Mesothelial cell of epicardium (in vitro differentiated cells): ENCODE measurements around the gene CCDC148. TPM values are rescaled to one million over a fixed set of nuclear protein-coding genes. Genes with fewer than 3 reads are reported as not detected.

Experiments used
- DNase-seq, 2 experiments: peaks; one replicate each; pipeline ENCODE4 v3.0.0; 2021; ENCODE audit warnings: low spot score in 2 of 2; ENCODE audit not compliant: unreplicated experiment in 2 of 2
- H3K27ac Mint-ChIP-seq: 2 replicates; pipeline ENCODE4 v1.8.0; 2021; ENCODE audit warnings: mixed read lengths
- H3K27me3 Mint-ChIP-seq: 2 replicates; pipeline ENCODE4 v1.8.0; 2021; ENCODE audit warnings: low read depth, mixed read lengths
- H3K36me3 Mint-ChIP-seq: 2 replicates; pipeline ENCODE4 v1.8.0; 2021; ENCODE audit warnings: mixed read lengths
- H3K4me1 Mint-ChIP-seq: 2 replicates; pipeline ENCODE4 v1.8.0; 2021; ENCODE audit warnings: mixed read lengths
- H3K4me3 Mint-ChIP-seq: 2 replicates; pipeline ENCODE4 v1.8.0; 2021; ENCODE audit warnings: mild to moderate bottlenecking, moderate library complexity, mixed read lengths
- H3K9me3 Mint-ChIP-seq: 2 replicates; pipeline ENCODE4 v1.8.0; 2021; ENCODE audit warnings: mixed read lengths
- total RNA-seq: library from RNA; stranded (reverse); gene quantifications from 3 replicates; pipeline ENCODE4 v1.2.1, GENCODE V29; 2021
- TF ChIP-seq, protein P1 (sequence below): fragments of 200-600 bp; sonication (generic); IDR thresholded peaks from one replicate; pipeline ENCODE4 v1.5.0; 2021; ENCODE audit warnings: antibody characterized with exemption; ENCODE audit not compliant: unreplicated experiment

The CCDC148 gene
- total RNA-seq, 1 donor from 2014 or later = 3.1 TPM

DNA sequence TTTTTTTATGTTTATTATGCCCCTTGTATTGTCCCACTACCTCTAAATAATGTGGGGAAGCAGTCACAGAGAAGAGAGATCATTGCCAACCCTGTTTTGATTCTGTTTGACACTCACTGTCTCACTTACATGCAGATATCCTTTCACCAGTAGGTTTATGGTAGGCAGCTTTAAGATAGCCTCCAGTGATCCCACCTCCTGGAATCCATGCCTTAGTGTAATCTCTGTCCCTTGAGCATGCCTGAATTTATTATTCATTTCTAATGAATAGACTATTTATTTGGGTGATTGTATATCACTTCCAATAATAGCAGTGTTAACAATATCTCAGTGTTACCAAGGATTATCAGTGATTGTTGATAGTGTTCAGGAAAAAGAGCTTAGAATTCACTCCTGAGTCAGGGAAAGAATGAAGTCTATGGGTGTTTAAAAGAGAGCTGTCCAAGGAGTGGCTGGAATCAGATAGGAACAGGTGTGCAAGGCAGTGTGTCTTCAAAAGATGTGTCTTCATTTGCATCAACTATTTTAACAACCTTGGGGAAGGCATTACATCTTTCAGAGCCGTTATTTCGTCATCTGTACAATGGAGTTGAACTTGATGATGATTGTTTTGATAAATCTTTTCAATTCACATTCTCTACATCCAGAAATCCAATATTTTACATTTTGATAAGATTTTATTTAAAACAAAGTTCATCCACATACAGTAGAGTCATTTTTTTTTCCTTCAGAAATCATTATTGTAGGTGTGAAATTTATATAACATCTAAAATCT lies 32.1 kb upstream of the CCDC148 start:
- no peak for DNase-seq
- H3K9me3 Mint-ChIP-seq = no peaks in the 10 kb centered on the region
- no peak overlapping the region for H3K4me3 Mint-ChIP-seq
- H3K27ac Mint-ChIP-seq = no peak overlapping the region
- no peaks in the 10 kb centered on the region for H3K27me3 Mint-ChIP-seq
- H3K4me1 Mint-ChIP-seq = peaks cover 14% of the 10 kb centered on the region
- H3K36me3 Mint-ChIP-seq = peaks cover 2% of the 10 kb centered on the region
- TF ChIP-seq, protein P1, sequence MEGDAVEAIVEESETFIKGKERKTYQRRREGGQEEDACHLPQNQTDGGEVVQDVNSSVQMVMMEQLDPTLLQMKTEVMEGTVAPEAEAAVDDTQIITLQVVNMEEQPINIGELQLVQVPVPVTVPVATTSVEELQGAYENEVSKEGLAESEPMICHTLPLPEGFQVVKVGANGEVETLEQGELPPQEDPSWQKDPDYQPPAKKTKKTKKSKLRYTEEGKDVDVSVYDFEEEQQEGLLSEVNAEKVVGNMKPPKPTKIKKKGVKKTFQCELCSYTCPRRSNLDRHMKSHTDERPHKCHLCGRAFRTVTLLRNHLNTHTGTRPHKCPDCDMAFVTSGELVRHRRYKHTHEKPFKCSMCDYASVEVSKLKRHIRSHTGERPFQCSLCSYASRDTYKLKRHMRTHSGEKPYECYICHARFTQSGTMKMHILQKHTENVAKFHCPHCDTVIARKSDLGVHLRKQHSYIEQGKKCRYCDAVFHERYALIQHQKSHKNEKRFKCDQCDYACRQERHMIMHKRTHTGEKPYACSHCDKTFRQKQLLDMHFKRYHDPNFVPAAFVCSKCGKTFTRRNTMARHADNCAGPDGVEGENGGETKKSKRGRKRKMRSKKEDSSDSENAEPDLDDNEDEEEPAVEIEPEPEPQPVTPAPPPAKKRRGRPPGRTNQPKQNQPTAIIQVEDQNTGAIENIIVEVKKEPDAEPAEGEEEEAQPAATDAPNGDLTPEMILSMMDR = no peak

DNA sequence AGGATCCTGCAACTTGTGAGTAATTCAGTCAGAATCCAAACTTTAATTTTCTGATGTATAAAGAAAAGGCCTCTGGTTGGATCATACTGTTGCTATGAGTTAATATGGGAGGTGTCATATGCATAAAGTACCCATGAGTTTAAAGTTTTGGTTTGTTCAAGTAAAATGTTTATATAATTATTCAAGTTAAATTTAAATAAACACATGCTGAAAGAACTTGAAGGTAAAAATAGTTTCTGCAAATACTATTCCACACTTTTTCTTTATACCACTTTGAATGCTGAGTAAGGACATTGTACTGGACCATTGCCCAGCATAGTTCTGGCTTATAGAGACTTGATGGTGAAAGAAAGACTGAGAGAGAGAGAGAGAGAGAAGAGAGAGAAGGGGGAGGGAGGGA lies 30.9 kb upstream of the CCDC148 start:
- DNase-seq = no peak
- TF ChIP-seq, protein P1 = no peak
- Mint-ChIP-seq H3K27ac (no peak overlapping the region), H3K36me3 (peaks cover 2% of the 10 kb centered on the region), H3K4me1 (peaks cover 14% of the 10 kb centered on the region), H3K4me3 (no peak overlapping the region), H3K27me3 (no peaks in the 10 kb centered on the region), H3K9me3 (no peaks in the 10 kb centered on the region)

DNA sequence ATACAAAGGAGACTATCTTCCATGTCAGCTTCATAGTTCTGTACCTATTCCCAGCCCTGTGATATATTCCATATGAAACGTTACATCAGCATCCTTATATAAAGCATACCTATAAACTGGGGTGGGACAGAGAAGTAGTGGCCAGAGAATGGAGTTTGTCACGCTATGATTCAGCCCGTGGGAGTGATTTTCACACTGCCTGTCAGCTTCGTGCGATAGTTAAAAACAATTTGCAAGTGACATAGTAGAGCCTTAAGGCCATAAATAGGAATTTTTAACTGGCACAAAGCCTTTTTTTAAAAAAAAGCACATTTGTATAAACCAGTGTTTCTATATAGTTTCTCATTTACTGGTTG lies 30.4 kb upstream of the CCDC148 start:
- no peak for DNase-seq
- Mint-ChIP-seq H3K27ac (no peak overlapping the region), H3K4me1 (peaks cover 14% of the 10 kb centered on the region), H3K36me3 (peaks cover 2% of the 10 kb centered on the region), H3K27me3 (no peaks in the 10 kb centered on the region), H3K4me3 (no peak overlapping the region), H3K9me3 (no peaks in the 10 kb centered on the region)
- TF ChIP-seq, protein P1 = no peak

DNA sequence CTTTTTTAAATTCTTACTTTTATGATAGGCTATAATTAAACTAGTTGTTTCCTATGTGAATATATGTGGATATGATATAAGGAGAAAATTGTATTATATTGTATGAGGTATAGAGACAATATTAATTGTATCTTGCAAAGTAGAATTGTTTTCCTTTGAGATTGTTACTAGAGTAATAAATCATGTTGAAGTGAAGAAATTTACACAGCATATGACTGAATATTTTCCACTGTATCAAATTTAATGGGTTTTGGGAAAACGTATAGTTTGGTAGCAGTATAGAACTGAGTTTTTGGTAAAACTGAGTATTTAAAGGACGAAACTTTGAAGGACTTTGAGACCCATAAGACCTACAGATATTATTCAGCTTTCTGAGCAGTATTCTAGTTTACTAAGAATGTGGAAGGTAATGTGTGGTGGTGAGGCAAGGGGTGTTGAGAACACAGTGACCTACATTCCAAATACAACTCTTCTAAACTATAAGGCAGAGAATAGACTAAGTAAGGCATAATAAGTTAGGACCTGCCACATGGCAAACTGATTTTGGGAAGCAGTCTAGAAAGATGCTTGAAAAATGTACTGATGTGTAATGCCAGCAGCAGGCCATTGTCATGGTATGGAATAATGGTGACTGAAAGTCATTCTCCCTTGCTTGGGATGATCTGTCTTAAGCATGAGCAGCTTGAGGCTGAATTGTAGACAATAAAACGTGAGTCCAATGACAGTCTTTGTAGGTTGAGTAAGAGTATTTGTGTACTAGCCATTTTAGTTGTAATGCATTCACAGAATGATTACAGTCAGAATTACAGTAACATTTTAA lies 29.8 kb upstream of the CCDC148 start:
- Mint-ChIP-seq H3K27me3 (no peaks in the 10 kb centered on the region), H3K4me1 (peaks cover 14% of the 10 kb centered on the region), H3K27ac (no peak overlapping the region), H3K4me3 (no peak overlapping the region), H3K36me3 (peaks cover 4% of the 10 kb centered on the region), H3K9me3 (no peaks in the 10 kb centered on the region)
- TF ChIP-seq, protein P1 = no peak
- DNase-seq = no peak

DNA sequence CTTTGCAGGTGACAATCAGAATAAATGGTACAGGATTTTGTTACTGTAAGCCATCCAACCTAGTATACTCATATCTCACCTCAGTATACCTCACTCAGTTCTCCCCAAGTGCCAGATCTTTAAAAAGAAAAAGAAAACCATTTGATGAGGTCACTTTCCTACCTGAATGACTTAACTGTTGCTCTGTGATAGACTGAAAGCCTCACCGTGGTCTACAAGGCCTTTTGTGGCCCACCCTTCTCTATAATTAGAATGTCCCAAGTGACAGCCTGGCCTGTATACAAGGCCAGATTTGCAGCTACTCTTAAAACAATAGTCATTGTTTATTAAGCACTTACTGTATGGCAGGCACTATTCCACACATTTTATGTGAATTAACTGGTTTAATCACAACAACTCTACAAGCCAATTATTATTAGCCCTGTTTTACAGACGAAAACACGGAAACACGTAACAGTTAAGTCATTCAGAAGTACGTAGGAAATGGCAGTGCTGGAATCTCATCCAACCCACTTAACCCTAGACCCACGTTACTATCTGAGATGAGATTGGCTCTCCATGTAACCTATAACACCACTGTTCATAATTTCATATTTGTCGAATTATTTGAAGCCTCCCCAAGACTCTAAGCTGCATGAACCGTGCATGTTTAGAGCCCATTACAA lies 28.5 kb upstream of the CCDC148 start:
- H3K27ac Mint-ChIP-seq = no peak overlapping the region
- H3K4me3 Mint-ChIP-seq = no peak overlapping the region
- DNase-seq = no peak
- H3K36me3 Mint-ChIP-seq = peaks cover 7% of the 10 kb centered on the region
- peaks cover 12% of the 10 kb centered on the region for H3K4me1 Mint-ChIP-seq
- TF ChIP-seq, protein P1 = no peak
- no peaks in the 10 kb centered on the region for H3K27me3 Mint-ChIP-seq
- H3K9me3 Mint-ChIP-seq = no peaks in the 10 kb centered on the region
